Measurements from ENCODE around the gene SPSB3.
"Not testable (repeated sequence)": the region's sequence is repeated elsewhere in the genome, so short reads cannot be mapped to it uniquely, and the experiment has no call there.

Gene SPSB3

DNA sequence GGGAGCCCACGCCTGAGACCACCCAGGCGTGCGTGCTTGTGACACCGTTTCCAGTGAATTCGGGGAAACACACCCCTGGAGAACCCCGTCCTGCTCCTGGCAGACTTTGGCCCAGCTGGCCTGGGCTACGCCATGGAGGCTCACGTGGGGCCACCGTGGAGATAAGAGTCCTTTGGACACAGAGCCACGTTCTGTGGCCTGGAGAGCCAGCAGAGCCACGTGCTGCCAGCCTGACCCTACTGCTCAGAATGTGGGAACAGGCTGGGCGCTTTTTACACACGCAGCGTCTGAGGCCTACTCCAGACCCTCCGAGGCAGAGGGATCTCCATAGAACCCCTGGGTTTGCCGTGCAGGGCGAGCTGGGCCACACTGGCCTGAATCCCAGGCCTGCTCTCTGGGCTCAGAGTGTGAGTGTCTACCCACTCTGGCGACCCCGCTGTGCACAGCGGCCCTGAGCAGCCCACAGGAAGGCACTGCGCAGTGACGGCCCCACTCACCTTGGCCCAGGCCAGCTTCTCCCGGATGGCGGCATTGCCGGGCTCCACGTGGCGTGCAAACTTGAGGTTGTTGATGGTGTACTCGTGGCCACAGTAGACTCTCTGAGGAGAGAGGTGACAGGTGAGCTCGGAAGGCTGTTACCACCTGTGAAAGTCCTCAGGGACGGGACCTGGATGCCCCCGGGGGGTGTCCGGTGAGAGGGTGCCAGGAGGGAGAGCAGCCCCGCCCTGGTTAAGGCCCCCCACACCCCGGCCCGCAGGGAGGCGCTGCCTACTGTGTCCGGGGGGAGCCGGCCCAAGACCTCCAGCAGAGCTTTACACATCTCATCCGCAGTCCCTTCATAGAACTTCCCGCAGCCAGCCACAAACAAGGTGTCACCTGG is 34.3 kb upstream of the SPSB3 start:
- DNase-seq: no peak

DNA sequence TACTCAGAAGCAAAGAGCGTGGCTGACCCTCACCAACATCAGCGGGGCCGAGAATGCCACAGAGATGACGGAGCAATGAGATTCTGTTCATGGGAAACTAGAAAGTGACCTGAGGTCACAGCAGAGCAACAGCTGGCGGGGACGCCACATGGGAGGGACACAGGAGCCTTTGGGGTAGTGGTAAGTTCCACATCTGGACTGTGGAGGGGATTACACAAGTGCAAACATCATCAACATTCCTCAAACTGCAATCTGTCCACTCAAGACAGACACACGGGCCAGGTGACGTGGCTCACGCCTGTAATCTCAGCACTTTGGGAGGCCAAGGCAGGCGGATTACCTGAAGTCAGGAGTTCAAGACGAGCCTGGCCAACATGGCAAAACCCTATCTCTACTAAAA is 33.1 kb upstream of the SPSB3 start:
- no peak for DNase-seq

DNA sequence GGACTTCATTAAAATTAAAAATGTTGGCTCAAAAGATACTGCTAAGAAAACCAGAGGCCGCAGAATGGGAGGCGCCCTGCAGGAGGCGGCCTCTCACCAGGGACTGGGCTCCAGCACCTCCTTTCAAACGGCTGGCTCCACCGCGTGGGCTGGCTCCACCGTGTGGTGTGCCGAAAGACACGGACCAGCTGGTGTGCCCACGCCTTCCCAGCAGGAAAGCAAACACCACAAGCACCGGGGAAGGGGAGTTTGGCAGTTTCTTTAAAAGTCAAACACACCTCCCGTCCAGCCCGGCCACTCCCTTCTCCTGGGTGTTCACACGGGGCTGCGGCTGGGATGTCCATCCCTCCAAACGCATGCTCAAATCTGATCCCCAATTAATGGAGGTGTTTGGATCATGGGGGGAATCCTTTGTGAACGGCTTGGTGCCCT is 30.4 kb upstream of the SPSB3 start:
- no peak for DNase-seq

DNA sequence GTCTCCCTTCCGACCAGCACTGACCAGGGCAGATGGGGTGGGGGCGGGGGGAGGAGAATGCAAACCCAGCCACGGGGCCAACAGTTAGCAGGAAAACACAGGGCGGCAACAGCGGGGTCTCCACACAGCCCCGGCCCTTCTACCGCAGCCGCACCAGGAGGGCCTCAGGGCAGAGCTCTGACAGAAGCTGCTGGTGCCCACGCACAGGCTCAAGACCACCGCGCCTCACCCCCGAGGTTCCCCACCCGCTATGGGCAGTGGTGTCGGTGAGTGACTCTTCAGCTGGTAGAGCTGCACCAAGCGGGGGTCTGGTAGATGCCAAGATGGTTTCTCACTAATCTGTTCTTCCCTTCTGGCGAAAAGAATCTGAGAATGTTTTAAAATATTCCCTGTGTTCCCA is 28.2 kb upstream of the SPSB3 start:
- DNase-seq: no peak

DNA sequence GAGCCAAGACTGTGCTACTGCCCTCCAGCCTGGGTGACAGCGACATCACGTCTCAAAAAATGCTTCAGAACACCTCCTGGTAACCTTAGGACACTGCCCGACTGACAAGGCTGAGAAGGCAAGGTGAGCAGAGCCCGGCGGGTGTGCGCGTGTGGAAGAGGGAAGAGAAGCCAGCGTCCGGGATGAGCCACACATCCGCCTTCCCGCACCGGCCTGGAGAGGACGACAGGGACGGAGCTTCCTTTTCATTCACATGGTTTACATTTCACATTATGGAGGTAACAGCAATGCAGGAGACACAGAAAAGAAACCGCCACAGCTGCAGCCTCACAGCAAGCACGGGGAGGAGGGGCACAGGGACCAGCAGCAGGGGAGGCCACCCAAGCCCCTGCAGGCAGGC is 27.7 kb upstream of the SPSB3 start:
- no peak for DNase-seq

DNA sequence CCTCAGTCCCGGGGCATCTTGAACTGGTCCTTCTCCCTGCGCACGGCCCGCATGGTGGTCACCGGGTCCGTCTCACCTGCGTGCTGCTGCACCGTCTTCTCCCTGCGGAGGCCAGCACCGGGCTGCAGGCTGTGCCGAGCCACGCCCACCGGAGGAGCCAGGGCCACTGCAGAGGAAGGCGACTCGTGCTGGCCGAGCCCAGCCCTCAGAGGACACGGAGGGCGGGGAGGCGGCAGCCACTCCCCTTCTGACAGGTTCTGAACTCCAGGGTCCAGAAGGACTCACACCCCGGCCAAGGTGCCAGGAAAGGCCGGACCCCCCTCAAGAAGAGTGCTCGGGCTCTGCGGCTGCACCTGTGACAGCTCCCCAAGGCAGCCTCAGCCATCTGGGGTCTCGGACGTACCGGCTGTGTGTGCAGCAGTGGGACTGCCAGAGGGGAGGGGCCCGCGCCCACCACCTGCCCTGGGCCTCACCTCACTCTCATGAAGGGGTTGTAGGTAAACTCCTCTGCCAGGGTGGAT is 27.0 kb upstream of the SPSB3 start:
- no peak for DNase-seq

DNA sequence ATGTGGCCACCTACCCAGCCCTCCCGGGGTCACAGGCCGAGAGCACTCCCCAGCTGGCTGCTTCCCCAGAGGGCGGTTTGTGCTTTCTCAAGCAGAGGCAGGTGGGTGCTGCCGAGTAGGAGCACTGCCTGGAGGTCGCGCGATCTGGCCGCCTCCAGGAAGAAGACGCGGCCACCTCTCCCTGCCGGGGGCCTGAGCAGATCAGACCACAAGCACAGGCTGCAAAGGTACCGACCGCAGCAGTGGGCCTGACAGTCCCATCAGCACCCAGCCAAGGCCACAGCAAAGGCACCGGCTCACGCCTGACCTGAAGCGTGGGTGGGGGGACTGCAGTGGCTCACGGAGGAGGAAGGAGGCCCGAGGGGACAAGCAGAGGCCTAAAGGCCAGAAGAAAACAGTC is 26.3 kb upstream of the SPSB3 start:
- no peak for DNase-seq

DNA sequence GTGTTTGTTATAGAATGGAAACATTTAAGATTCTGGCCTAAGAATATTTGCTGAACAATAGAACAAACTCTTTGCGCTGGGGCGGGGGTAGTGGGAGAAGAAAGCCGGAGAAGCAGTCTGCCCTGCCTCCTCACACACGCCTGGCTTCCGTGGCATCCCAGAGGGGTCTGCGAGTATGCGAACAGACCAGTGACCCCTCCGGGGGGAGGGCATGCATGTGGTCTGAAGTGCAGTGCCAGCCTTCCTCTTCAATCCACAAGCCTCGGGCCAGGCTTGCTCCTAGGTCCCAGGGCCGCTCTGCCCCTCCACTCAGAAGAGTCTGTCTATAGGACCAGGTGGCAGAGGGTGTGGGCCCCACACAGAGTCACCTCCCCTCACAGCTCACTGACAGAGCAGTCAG is 25.3 kb upstream of the SPSB3 start:
- DNase-seq: no peak

DNA sequence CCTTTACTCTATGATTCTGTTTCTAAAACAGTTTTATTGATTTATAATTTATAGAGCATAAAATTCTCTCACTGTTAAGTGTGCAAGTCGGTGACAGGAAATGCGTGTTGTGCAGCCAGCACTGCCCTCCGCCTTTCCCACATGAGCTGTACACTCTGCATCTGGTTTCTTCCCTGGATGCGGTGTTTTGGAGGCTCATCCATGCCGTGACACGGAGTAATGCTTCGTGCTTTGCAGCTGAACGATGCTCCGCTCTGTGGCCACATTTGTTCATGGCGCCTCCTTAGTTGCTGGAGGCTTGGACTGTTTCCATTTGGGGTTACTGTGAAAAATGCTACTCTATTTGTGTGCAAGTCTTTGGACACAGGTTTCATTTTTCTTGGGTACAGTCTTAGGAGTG is 18.3 kb upstream of the SPSB3 start:
- no peak for DNase-seq

DNA sequence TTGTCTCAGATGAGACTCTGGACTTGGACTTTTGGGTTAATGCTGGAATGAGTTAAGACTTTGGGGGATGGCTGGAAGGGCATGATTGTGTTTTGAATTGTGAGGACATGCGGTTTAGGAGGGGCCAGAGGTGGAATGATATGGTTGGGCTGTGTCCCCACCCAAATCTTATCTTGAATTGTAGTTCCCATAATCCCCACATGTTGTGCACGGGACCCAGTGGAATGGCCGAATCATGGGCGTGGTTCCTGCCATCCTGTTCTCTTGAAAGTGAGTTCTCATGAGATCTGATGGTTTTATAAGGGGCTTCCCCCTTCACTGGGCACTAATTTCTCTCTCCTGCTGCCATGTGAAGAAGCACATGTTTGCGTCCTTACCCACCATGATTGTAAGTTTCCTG is 16.9 kb upstream of the SPSB3 start:
- not testable (repeated sequence) for DNase-seq

DNA sequence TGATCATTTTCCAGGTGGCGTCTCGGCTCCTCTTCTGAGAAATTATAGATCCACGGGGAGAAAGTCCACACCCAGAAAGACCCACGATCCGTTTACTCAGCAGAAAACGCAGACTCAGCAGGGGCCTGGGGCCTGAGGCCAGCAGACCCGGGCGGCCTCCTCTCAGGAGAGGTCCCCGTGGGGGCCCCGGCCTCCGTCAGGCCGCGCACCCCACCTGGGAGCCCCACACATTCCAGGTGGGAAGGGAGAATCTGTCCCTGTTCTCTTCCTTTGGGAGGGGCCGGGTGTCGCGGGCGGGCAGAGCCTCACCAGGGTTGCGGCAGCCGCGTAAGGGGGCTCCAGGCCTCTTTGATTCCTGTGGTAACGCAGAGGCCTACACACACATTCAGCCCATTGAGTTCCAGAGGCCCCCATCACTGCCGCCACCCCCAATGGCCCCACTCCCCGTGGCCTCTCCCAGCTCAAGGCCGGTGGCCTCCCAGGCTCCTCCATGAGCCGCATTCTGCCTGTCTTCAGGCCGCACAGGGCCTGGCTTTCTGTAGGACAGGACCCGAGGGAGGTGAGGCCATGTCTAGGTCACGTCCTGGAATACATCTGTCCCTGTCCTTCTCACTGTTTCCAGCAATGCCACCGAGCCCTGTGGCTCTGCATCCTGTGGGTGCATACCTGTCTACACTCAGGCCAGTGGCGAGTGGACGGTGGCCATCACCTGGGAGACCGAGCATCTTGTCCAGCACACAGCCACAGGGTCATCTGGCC is 12.7 kb upstream of the SPSB3 start:
- DNase-seq: no peak

DNA sequence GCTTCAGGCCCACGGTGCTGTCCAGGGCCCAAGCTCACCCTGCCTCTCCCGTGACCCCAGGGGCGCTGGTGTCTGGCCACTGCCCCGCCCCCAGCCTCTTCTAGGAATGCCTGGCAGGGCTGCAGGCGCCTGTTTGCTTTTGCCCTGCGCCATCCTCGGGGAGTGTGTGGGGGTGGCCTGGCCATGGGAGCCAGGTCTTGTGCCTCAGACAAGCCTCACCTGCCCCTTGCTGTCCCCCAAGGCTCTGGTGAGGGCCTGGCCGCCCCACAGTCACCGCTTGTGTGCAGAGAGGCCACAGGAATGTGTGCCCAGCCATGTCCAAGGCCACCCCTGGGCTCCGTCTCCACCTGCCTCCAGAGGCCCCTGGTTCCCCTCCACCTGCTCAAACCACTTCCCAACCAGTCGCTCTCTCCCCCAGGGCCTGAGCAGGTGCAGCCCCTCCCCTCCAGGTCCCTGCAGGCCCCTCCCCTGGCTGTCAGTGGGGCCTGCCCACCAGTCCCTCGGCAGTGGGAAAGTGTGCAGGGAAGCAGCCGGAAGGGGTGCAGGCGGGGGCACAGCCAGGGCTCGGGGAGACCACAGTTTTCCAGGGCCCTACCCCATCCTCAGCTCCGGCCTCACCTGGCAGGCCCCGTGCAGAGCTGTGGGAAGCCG is 12.0 kb upstream of the SPSB3 start:
- DNase-seq: no peak

DNA sequence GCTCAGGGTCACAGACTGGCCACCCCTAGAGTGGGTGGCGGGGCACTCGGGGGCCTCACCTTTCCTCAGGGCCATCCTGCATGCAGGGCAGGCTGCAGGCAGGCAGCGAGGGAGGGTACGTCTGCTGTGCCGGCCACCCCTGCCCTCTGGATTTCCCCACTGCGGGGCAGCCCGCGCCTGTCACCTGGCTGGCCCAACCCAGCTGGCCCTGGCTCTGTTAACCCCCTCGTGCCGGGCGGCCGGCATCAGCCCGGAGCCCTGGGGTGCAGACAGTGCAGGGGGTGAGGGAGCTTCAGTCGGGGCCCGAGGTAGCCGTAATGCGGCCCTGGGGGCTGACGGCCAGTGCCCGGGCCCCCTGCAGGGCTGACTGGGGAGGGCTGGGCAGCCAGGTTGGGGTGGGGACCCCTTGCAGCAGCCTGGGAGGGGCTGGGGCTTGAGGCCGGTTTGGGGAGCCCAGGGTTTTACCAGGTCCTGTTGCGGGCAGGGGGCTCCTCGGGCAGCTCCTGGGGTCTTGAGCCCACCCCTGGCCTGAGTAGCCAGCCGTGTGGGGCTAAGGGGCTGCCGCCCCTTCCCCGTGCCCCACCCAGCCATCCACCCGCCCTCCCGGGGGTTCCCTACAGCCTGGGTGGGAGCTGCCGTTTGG is 11.3 kb upstream of the SPSB3 start, which contains the start of gene IGFALS:
TSS of gene IGFALS (minus strand) at position 128 of the 643 bp plus-strand sequence. CDS start at position 75, 53 bp downstream.
- DNase-seq: no peak

DNA sequence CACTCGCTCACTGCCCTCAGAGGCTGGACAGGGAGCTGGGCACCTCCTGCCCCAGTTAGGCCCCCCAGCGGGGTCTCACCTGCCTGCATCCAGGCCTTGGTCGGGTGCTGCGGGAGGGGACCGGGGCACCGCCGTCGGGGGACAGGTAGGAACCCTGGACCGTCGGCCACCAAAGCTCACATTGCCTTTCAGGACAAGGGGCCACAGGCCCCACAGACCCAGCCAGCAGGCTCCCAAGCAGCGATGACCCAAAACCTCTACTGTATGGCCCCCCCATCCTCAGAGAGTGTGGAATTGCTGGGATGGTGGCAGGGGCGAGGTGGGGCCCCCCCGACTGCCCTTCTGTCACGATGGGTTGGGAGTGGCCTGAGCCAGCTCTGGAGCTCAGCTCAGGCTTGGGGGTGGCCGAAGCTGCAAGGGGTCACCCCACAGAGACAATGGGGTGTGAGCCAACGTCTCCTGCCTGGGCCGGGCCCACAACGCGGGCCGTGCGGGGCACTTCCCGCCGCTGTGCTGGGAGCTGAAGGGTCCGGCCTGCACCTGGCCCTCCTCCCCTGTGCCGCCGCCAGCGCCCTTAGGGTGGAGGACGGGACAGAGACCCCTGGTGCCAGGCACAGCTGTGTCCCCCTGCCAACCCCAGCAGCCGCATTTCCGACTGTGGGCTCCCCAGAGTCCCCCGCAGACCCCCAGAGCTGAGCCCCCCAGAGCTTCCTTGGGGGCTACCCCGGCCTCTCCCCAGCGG is 10.6 kb upstream of the SPSB3 start:
- no peak for DNase-seq

DNA sequence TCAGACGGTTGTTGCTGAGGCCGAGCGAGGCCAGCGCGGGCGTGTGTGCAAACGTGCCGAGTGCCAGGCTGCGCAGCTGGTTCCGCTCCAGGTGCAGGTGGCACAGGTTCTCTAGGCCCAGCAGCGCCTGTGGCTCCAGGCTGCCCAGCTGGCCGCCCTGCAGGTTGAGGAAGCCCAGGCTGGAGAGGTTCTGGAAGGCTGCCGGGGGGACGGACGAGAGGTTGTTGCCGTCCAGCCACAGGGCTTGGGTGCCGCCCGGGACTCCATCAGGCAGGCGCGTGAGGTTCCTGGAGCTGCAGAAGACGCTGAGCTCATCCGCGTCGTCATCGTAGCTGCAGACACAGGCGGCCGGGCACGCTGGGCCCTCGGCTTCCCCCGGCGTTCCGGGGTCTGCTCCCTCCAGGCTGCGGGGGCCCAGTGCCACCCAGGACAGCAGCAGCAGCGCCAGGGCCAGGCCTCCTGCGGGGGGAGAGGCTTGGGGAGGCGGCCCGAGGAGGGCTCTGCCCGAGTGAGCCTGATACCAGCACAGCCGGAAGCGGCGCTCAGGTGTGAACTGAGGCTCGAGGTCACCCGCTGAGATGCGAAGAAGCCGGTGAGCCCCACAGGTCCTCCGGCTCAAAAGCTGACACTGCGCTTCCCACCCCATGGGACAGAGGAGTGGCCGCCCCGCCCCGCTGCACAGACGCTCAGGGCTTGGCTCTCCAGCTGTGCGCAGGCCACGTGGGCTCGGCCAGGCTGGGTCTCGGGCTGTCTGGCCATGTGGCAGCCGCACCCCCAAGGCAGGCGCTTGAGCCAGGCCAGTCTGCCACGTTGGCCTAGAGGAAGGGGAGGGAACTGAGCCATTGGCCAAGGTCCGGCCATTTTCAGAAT is 9.8 kb upstream of the SPSB3 start:
- no peak for DNase-seq

DNA sequence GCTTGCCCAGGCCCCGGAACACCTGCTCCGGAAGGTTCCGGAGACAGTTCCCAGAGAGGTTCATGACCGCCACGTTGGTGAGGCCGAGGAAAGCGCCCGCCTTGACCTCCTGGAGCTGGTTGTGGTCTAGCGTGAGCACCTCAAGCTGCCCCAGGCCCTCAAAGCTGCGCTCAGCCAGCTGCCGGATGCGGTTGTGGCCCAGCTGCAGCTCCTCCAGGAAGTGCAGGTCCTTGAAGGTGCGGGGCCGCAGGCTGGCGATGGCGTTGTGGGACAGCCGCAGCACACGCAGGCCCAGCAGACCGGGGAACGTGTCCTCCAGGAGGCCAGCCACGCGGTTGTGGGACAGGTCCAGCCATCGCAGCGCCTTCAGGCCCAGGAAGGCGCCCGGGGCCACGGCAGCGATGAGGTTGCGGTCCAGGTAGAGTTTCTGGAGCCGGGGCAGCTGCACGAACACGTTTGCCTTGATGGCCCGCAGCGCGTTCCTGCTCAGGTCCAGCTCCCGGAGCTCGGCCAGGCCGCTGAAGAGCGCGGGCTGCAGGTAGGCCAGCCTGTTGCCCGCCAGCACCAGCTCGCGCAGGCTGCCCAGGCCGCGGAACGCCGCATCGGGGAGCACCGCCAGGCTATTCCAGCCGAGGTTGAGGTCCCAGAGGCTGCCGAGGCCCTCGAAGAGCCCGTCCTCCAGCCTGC is 9.0 kb upstream of the SPSB3 start:
- no peak for DNase-seq

DNA sequence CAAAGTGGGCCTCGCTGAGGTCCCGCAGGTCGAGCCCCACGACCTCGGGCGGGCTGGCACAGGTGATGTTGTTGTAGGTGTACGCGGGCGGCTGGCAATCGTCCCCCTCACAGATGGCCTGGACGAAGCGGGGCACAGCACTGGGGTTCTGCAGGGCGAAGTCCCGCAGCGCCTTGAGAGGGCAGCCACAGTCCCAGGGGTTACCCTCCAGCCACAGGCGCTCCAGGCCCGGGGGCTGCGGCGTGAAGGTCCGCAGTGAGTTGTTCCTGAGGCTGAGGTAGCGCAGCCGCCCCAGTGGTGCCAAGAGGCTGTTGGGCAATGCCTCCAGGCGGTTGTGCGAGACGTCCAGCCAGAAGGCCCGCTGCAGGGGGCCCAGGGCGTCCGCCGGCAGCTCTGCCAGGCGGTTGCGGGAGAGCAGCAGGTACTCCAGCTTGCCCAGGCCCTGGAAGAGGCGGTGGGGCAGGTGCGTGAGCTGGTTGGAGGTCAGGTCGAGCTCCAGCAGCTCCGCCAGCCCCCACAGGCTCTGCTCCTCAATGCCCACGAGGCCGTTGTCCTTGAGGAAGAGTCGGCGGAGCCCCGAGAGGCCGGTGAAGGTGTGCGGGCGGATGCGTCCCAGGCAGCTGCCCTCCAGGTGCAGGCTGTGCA is 8.4 kb upstream of the SPSB3 start:
- no peak for DNase-seq

DNA sequence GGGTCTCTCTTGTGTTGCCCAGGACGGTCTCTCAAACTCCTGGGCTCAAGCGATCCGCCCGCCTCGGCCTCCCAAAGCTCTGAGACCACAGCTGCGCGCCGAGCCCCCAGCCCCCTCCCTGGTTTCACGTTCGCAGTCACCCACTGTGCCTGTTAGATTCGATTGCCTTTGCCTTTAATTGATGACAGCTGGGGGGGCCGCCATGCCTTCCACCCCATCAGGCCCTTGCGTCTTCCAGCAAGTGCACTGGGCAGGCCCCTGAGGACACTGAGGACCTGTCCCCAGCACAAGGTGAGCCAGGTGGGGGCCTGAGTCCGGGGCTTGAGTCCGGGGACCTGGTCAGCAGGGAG is 7.9 kb upstream of the SPSB3 start:
- no peak for DNase-seq

DNA sequence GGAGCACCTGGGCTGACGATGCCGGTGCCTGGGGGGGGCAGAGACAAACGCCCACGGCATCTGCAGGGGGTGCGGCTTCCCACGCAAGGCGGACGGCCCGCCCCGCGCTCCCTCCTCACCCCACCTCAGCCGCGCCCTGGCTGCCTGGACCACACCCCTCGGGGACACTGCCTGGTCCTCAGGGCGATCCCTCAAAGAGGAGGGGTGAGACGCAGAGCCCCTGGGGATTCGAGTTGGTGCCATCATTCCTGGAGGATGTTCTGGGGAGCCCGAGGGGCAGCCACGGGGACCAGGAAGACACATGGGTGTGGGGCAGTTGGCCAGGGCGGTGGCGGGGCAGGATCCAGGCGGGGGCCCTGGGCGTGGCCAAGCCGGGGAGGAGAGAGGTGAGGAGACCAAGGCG is 7.3 kb upstream of the SPSB3 start:
- DNase-seq: no peak

DNA sequence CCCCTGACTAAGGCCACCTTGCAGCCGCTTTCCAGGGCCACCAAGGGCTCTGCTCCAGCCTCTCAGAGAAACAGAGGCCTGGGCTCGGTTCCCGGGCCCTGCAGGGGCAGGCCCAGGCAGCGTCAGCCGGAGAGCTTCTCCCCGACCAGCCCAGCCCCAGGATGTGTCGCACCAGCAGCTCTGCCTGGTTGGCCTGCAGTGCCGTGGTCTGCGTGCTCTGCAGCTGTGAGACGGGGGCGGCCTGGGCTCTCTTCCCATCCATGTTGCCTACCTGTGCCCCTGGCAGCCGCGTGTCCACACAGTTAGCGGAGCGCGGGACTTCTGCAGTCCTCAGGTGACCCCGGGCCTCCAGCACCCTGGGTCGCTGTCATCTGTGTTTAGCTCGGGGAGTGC is 6.3 kb upstream of the SPSB3 start:
- DNase-seq: no peak

Data from NCI-H1436 (cell line).